HK-2 (cell line): ENCODE measurements around the gene FUOM.
"Not testable (repeated sequence)": the region's sequence is repeated elsewhere in the genome, so short reads cannot be mapped to it uniquely, and the experiment has no call there.

ENCODE experiments used
- DNase-seq: peaks from one replicate; pipeline ENCODE4 v3.0.0-alpha.2; 2018; ENCODE audit not compliant: unreplicated experiment

The FUOM gene

DNA sequence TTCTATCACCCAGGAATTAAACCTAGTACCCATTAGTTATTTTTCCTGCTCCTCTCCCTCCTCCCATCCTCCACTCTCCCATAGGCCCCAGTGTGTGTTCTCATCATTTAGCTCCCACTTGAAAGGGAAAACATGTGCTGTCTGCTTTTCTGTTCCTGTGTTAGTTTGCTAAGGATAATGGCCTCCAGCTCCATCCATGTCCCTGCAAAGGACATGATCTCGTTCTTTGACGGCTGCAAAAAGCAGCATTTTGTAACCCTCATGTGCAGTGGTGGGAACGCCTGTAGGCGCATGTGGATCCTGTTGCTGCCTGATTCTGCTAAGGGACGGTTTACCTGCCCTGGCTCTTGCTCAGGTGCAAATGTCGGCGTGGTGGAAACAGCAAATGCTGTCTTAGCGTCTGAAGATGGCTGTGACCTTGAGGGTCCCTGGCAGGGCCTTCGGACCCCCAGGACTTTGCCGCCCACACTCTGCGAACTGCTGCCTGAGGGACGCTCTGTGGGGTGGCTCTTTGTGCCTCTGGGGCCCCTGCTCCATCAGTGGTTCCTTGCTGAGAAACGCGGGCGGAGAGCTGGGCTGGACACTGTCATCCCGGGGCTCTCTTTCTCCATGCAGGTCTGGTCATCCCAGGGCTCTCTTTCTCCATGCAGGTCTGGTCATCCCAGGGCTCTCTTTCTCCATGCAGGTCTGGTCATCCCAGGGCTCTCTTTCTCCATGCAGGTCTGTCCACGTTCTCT lies 30.6 kb upstream of the FUOM start:
- DNase-seq = no peak

DNA sequence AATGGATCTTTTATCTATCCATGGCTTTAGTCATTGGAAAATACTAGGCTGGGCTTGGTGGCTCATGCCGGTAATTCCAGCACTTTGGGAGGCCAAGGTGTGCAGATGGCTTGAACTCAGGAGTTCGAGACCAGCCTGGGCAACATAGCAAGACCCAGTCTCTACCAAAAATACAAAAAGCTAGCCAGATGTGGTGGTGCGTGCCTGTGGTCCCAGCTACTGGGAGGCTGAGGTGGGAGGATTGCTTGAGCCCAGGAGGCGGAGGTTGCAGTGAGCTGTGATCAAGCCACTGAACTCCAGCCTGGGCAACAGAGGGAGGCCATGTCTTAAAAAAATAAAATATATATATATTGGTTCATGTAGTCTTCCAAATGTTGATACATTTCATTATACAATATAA lies 29.1 kb upstream of the FUOM start:
- DNase-seq = not testable (repeated sequence)

DNA sequence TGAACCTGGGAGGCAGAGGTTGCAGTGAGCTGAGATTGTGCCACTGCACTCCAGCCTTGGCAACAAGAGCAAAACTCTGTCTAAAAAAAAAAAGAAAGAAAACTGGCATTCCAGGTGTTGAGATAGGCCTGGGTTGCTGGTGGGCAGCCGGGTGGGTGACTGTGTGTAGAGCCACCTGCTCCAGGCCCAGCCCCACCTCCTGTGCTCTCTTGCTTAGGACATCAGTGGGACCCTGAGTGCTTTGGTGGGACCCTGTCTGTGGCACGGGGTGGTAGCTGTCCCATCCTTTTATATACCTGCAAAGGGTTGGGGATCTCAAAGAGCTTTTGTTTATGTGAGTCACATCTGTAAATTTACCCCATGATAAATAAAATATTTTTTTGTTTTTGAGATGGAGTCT lies 27.4 kb upstream of the FUOM start:
- no peak for DNase-seq

DNA sequence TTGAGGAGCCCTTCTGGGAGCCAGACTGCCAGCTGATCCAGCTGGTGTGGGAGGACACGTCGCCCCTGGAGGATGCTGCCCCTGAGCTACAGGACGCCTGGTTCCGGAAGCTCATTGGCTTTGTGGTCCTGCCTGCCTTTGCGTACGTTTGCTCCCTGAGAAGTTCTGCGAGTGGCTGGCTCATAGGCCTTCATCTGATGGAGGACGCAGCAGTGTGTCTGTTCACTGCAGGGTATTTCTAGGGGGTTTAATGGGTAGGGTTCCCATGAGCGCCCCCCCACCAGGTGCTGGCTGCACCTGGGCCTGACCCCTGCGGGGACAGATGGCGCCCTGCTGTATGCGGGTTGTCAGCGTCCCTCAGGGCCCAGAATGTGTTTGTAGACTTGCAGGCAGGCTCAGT lies 26.3 kb upstream of the FUOM start:
- no peak for DNase-seq

DNA sequence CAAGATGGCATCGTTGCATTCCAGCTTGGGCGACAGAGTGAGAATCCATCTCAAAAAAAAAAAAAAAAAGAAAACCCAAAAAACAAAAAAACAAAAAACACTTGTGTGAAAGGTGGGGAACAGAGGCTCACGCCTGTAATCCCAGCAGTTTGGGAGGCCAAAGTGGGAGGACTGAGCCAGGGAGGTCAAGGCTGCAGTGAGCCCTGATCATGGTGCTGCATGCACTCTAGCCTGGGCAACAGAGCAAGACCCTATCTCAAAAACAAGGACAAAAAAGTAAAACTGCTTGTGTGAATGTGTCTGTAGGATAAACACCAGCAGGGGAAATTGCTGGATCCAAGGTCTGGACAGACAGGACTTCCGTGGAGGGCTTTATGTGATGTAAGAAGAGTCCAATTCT lies 25.7 kb upstream of the FUOM start:
- DNase-seq = no peak

DNA sequence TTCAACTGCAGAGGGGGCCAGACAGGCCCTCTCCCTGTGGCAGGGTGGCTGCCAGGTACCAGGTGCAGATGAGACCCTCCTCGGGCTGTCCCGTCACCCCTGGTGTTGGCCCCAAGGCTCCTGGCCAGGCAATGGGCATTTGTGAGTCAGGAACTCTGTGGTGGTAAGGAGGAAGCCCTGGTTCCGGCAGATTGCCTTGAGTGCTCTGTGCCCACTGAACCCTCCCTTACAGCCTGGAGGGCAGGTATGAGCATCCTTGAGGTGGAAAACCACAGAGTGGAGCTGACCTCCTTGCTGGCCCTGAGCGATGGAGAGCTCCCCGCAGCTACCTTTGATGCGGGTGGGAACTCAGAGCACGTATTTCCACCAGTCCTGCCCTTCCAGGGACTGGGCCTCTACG lies 23.2 kb upstream of the FUOM start:
- DNase-seq = no peak

DNA sequence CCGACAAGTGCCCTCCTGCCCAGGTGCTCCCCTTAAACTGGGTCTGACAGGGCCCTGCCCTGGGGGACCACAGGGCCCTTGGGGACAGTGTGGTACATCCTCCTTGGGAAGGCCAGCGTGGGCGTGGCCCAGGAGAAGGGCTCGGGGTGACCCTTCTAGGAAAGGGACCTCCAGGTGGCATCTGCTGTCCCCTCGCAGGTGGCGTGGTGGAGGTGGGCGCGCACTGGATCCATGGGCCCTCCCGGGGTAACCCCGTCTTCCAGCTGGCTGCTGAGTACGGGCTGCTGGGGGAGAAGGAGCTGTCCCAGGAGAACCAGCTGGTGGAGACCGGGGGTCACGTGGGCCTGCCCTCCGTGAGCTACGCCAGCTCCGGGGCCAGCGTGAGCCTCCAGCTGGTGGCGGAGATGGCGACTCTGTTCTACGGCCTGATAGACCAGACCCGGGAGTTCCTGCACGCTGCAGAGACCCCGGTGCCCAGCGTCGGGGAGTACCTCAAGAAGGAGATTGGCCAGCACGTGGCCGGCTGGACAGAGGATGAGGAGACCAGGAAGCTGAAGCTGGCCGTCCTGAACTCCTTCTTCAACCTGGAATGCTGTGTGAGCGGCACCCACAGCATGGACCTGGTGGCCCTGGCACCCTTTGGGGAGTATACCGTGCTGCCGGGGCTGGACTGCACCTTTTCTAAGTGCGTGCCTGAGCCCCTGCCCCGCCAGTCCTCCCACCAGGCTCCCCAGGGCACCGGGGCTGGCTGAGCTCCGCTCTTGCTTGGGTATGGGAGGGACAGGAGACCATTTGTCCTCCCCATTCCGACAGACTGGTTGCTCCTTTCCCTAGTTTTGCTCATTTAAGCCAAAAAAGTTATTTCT lies 22.2 kb upstream of the FUOM start:
- no peak for DNase-seq

DNA sequence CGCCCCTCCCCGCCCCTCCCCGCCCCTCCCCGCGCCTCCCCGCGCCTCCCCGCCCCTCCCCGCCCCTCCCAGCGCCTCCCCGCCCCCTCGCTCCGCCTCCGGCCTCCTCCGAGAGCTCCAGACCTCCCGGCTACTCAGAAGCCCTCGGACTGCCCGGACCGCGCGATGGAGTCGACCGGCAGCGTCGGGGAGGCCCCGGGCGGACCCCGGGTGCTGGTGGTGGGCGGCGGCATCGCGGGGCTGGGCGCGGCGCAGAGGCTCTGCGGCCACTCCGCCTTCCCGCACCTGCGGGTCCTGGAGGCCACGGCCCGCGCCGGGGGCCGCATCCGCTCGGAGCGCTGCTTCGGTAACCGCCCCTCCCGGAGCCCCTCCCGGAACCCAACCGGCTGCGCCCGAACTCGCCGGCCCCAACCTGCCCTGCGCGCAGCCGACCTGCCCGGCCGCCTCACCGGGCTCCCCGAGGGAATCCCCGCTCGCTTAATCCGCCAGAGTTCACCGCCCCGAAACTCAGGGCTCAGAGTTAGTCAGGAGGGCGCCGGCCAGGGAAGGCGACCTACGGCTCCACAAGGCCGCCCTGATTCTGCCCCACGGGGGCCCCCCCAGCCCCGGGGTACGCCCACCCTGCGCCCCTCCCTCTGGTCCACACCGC lies 21.5 kb upstream of the FUOM start, which contains the start of gene PAOX:
PAOX (plus strand) TSS at position 111 of the 649 bp plus-strand sequence; CDS start at position 166, 55 bp downstream.
- DNase-seq = peak; percentile 65

DNA sequence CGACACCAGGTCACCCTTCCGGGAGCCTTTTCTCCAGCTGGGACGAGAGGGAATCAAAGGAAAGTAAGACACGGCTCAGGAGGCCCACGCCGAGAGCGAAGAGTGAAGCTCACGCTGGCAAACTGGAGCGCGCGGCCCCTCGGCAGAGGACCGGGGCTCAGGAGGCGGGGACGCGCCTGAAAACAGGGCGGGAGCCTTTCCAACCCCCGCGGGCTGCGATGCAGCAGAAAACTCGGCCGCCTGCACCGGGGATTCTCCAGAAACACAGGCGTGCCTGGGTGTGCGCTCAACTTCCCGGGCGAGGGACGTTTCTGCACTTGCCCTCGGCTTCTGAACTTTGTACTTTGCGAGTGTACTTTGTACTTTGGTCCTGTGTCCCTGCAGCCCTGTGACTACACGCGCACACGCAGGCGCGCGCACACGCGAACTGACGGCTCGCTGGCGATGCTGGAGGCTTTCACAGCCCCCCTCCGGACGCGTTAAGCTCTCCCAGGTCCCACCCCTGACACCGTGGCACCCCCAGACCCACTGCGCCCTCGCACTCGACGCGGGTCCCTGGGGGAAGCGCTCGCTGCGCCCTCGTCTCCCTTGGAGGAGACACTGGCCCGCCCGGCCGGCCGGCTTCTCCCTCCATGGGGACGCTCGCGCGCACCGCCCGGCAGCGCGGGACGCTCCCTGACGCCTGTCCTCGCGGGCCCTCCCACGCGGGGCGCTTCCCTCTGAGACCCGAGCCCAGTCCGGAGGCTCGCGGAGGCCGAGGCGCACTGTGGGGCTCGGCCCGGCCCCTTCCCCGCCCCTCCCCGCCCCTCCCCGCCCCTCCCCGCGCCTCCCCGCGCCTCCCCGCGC lies 20.7 kb upstream of the FUOM start:
- DNase-seq = peak; percentile 51

DNA sequence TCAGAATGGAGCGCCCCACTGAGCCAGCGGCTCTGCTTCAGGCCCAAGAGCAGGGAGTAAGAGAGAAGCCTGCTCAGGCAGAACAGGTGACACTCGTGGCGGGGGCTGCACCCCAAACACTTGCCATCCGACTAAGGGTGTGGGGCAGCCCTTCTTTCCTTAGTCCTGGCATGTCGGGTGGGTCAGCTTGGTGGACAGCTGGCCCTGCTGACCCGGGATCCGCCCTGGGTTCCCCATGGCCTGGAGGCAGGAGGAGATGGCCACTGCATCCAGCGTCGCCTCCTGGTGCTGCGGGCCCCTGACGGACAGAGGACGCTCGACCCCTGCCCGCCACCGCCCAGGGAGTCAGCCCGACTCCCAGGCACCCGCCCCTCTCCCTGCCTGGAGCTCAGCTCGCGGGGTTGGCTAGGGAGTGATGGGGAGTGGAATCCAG lies 20.0 kb upstream of the FUOM start:
- no peak for DNase-seq

DNA sequence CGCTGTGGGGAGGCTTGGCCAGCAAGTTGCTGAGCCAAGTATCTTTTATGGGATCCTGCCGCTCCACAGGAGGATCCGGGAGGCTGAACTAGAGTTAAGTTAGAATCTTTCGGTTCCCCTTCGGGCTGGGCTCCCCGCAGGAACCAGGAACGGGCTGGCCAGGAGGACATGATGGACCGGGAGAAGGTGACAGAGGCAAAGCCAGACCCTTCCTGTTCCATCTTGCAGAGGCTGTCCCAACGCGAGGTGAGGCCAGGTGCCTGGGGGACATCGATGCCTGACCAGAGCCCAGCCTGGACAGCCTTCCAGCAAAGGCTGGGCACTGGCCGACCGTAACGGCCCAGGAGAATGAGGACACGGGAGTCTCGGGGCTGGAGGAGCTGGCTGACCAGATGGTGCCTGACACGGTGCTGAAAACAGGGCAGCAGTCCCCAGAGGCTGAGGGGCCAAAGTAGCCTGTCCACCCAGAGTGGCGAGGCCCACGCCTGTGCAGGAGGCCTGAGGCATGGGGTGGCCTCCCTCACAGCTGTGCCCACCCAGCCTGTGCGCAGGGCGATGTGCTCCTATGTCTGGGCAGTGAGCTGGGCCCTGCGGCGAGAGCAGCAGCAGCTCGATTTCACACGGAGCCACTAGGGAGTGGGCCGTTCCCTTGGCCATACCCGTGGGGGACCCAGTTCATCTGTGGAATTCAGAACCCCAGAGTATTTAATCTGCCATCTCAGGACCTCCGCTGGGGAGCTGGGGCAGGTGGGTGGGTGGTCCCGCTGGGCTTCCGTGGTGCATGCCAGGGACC lies 19.4 kb upstream of the FUOM start:
- DNase-seq = no peak

DNA sequence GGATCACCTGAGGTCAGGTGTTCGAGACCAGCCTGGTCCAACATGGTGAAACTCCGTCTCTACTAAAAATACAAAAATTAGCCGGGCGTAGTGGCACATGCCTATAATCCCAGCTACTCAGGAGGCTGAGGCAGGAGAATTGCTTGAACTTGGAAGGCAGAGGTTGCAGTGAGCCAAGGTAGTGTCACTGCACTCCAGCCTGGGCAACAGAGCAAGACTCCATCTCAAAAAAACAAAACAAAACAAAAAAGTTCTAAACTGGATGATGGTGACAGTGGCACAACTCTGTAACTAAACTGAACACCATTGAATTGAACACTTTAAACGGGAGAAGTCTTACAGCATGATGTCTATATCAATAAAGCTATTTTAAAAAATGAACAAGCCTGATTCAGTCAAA lies 18.4 kb upstream of the FUOM start:
- not testable (repeated sequence) for DNase-seq

DNA sequence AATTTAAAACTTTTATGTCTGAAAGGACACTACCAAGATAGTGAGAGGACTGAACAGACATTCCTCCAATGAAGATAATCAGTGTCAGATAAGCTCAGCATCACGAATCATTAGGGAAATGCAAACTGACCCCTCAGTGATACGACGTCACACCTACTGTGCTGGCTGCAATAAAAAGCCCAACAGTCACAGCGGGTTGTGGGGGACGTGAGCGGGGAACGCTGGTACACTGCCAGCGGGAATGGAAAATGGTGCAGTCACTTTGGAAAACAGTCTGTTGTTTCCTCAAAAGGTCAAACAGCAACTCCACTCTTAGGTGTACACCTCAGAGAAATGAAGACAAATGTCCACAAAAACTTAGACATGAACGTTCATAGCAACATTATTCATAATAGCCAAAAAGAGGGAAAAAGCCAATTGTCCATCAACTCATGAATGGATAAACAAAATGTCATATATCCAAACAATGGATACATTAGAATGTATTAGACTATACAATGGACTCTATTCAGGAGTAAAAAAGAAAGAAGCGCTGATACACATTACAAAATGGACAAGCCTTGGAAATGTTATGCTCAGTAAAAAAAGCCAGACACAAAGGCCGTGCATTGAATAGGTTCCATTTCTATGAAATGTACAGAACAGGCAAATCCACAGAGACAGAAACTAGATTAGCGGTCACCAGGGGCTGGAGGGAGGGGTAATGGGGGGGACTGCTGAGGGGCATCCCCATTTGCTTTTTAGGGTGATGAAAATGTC lies 17.7 kb upstream of the FUOM start:
- DNase-seq = no peak

DNA sequence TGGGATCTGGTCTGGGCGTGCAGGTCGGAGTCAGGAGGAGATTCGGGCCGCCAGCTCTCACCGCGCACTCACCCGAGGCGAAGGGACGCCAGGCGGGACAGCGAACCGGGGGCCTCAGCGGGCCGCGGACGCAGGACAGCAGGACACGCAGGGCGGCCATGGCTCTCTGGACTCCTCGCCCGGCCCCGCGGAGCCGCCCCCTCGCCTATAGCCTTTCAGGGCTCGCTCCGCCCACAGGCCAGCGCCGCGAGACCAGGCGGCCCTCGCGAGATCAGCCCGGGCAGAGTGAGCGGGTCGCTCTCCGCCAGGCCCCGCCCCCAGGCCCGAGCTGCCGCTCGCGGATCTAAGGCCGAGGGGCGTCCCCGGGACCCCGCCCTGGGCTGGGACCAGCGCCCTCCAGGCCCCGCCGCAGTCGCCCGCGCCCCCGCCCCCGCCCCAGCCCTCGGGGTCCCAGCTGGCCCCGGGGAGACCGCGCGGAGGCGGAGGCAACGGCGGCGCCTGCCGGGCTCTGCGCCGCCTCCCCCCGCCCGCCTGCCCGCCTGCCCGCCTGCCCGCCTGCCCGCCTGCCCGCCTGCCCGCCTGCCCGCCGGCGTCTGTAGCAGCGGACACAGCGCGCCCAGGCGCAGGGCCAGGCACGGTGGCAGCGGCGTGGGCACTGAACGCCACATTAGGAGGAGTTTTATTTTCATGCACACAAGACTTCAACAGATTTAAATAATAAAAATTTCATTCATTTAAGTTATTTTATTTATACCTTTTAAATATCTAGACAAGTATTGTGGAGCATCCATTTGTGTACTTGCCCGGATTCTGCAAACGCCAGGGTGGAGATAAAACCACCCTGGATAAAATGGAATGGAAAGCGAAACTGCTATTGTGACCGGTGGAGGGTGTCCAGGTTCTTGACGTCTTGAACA lies 15.6 kb upstream of the FUOM start, which contains the start of gene ECHS1:
ECHS1 (minus strand) TSS at position 181 of the 917 bp plus-strand sequence; CDS start at position 160, 21 bp downstream.
- DNase-seq = peak; percentile 96

DNA sequence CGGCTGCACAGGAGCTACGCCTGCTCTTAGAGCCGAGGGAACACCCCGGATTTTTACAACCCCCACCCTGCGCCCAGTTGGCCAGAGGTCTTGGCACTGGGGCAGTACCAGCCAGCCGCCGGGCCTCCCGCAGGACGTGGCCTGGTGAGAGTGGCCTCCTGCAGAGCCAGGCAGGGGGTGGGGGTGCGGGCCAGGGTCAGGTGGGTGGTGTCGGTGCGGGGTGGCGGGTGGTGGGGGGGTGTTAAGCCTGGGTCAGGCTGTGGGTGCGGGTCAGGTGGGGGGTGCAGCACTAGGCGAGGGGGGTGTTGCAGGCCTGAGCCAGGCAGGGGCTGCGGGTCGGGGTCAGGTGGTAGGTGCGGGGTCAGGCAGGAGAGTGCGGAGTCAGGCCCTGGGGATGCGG lies 14.7 kb upstream of the FUOM start:
- no peak for DNase-seq

DNA sequence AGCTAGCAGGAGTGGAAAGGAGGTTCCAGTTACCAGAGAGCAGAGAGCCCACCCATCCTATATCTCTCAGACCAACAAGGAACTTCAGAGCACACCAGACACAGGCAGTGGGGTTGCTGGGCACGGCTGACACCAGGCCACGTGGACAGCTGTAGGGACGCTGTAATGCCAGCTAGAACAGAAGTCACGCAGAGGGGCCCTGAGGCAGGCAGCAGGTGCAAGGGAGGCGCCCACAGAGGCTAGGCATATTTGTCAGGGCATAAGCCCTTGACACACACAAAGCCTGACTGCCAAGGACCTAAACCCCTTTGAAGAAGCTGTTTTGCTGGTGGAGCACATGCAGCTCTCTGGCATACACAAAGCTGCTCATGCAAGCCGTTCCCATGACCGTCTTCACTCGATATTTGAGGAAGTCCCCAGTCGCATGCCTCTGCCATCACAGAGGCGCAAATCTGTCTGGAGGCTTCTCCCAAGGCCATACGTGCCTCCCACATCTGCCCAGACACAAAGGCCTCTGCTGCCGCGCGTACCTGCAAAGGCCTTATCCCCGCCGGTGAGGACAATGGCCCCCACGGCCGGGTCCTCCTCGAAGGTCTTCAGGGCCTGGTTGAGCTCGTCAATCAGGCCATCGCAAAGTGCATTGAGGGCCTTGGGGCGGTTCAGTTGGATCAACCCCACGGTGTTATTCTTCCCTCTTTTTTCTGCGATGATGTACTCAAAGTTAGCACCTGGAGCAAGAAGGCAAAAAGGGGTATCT lies 12.4 kb upstream of the FUOM start:
- DNase-seq = no peak

DNA sequence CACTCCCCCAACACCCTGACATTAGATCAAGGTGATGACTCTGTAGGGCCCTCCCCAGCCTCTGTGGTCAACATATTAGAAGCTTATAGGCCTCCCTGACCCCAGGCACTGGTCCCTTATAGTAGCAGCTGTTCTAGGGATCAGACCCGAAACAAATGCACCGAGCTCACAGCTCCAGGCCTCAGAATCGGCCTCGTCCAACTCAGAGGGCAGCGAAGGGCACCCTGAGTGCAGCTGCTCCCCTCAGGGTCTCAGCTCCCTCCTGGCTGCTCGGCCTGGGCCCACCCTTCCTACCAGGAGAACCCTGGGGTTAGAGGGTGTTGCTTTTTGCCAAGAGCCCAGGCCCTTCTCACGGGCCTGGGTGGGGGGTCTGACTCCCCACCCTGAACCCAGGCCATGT lies 10.3 kb upstream of the FUOM start:
- no peak for DNase-seq

DNA sequence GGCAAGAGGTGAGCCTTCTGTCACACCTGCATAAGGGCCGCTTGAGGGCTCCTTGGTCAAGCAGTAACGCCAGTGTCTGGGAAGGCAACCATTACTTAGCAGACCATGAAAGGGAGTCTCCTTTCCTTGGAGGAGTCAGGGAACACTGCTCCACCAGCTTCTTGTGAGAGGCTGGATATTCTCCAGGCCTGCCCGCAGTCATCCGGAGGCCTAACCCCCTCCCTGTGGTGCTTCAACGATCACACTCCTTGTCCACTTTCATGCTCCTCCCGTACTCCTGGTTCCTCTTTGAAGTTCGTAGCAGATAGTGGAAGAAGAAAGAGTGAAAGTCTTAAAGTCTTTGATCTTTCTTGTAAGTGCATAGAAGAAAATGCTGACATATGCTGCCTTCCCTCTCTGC lies 9.6 kb upstream of the FUOM start:
- DNase-seq = not testable (repeated sequence)
